HG02678 (cell line): ENCODE data around the gene CRMP1.
"Not testable (repeated sequence)": the region's sequence is repeated elsewhere in the genome, so short reads cannot be mapped to it uniquely, and the experiment has no call there.

ENCODE experiments used
- ATAC-seq: cut with Tn5 transposase; IDR thresholded peaks from one replicate; pipeline ENCODE4 v1.9.1; 2021; ENCODE audit warnings: mild to moderate bottlenecking, moderate library complexity; ENCODE audit not compliant: unreplicated experiment

CRMP1 gene

DNA sequence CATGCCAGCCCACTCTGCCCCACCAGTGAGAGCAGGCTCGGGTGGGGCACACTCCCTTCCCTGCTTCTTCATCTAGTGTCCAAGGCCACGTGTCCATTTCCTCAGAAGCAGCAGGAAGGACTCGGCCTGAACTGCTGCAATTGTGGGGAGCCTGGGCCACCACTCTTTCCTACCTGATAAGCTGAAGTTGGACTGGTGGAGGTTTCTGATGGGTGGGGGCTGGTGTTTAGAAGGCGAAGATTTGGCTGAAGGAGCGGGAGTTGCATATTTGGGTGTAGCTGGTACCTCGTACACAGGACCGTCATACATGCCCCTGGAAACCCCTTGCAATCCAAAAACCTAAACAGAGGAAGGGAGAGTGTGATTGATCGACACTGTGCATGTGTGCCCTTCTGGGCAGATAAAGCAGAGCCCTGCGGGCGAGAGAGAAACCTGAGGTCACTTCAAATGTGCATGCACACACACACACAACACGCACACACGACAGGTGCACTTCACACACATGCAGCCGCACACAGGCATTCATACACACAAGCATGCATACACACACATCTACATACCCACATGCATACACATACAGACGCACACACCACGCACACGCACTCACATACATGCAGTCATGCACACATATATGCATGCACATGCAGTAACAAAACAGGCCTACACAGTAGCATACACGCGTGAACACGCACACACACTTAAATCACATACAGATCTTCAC, 67.4 kb downstream of the CRMP1 start:
- ATAC-seq = no peak

DNA sequence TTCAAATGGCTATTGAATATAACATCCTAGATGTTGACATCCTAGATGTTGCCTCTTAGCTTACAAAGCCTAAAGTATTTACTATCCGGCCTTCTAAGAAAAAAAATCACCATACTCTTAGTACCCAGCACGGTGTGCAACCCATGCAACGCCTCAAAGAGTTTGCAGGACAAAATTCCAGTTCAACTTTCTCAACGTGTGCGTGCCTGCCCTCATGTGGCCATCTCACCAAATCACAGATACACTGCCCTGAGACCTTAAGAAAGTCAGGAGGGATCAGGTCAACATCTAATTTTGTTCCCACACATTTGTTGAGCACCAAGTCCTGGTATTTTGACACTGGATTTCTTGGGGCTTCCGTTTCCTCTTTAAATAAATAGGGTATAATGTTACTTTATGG, 68.3 kb downstream of the CRMP1 start:
- no peak for ATAC-seq

DNA sequence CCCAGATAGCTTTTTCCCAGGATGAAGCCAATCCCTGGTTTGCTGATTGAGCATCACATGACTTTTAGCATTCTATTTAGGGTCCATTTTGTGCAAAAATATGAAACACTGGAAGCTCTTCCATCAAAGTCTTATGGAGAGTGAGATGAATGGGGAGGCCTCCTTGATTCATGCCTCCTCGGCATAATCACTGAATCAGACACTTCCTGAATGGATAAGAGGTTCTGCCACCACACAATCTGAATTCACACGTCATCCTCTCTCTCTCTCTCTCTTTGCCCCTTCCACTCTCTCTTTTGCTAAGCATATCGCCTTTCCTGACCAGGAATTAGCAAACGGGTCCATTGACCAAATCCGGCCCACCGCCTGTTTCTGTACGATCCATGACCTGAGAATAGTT, 68.7 kb downstream of the CRMP1 start:
- ATAC-seq = no peak

DNA sequence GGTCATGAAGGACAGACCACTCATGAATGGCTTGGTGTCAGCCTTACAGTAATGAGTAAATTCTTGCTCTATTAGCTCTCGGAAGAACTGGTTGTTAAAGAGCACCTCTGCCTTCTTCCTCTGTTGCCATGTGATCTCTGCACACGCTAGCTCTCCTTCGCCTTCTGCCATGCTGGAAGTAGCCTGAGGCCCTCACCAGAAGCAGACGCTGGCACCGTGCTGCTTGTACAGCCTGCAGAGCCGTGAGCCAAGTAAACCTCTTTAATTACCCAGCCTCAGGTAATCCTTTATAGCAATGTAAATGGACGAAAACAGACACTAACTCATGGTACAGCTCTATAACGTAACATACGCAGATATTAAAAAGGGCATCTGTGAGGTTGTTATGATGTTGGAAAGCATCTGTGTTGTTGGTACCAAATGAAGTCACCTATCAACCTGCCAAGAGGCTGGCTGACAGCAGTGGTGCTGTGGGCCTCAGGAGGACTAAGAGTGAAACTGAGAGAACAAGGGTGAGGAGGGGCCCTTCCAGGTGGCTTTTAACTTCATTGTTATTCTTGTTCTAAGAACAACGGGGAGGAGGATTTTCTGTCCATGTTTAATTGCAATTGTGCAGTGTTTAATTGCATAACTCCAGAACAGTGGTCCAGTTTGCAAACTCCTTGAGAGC, 69.2 kb downstream of the CRMP1 start:
- no peak for ATAC-seq

DNA sequence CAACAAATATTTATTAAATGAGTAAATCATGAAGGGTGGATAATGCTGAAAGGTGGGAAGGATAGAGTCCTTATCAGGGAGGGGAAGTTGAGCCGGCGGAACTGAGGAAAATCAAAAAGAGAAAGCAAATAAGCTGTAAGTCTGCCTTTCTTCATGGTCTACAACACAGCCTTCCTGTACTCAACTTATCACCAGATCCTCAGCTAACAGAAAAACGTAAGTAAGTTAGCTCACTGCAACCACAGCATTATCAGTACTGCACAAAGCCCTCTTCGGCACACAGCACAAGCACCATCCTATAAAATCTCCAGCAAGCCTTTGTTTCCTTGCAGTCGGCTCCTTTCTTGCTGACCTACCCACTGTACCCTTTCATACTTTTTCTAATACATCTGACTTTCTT, 70.3 kb downstream of the CRMP1 start:
- no peak for ATAC-seq

DNA sequence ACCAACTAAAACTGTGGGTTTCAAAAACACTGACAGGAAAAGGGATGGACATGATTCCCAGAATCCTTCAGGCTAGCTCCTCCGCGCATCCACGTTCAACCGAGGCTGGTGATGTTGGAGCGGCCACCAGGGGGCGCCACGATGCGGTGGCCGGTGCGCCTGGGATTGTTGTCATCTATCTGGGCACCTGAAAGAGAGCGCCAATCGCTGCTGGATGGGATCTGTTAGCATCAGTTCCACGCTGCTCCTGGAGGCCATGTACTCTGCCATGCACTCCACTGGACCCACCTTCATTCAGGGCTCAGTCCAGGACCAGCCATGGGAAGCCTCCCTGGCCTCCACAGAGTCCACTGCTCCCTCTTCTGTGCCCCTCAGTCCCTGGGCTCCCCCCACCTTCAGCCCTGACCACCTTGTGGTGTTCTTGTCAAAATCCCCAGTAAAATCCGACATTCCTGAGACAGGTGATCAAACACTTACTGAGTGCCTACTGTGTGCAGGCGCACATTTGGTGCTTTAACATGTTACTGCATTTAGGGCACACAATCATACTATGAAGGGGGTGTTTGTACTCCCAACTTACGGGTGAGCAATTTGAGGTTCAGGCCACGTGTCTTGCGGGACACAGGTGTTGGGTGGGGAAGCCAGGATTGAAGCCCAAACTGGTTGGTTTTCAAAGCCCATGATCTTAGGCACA, 71.1 kb downstream of the CRMP1 start:
- no peak for ATAC-seq

DNA sequence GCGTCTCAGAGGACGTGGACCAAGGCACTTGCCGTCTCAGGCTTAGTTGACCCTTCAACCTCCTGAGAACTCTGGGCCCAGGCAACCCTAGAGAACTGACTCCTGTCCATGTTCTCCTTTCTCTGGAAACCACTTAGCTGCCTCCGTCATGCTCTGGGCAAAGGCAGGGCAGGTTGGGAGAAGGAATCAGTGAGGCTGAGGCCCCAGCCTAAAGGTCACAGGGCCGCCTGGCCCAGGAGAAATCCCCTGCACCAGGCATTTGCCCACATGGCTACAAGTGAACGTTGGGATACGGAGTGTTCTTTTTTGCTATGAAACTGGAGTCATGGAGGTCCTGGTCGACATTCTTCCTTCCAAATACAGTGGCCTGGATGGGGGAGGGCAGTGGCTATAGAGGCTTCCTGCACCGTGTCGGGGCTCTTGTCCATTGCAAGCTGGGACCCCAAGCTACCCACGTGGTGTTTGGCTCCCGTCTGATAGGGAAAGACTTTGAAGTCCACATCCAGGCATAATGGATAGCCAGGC, 76.0 kb downstream of the CRMP1 start:
- no peak for ATAC-seq

DNA sequence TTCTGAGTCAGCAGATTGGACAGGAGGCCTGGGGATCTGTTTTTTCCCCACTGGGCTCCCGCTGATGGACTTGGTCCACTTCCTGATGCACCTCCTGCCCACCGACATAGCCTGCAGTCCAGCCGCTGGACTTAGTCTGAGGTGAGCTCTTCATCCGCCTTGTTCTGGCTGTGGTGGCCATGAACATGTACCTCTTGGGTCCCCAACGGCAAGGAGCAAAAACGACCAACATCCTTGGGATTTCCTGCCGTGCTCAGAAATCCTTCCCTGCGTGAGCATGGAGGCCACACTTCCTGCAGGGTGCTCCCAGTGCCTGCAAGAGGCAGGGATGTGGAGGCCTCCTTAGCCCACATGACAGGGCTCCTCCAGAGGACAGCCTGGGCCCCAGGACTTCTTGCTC, 76.8 kb downstream of the CRMP1 start:
- ATAC-seq = no peak

DNA sequence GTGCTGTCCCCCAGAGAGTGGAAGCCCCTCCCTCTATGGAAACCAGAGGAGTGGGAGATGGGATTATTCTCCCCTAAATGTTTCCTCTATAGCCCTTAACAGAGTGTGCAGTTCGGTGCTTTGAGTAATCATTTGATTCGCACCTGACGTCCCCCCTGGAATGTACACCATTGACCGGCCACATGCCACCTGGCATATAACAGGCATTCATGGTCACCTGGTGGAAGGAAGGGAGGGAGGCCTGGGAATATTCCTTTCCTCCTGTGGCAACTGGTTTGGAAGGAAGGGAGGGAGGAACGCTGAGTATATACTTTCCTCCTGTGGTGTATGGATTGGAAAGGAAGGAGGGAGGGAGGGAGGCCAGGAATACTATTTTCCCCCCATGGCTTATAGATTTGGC, 77.2 kb downstream of the CRMP1 start:
- no peak for ATAC-seq

DNA sequence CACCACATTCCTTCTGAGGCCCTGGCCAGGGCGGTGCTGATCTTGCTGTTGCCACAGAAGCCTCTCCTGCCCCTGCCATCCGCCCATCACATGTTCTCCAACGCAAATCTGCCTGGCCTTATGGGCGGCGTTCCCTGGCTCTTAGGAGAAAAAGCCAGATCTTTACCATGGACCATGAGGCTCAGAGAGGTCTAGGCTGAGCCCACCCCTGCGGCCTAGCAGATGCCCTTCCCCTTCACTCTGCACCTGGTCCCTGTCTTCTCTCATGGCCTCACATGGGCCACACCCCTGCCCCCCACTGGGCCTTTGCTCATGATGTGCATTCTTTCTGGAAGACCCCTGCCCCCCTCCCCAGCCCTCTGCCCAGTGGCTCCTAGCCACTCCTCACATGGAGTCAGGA, 78.5 kb downstream of the CRMP1 start:
- ATAC-seq = no peak

DNA sequence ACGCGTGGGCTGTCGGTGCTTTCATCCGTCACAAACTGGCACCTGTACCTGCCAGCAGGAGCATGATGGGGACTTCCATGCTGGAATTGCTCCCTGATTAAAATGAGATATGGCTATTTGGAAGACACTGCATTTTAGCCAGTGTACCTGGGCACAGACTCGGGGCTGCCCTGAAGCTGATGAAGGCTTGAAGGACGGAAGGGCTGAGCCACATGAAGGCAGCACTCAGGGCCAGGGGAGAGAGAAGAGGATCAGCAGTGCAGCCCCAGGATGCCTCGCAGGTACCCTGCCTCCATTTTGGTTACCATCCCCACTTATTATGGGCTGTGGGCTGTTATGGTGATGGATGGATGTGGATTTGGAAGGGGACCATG, 79.0 kb downstream of the CRMP1 start:
- no peak for ATAC-seq

DNA sequence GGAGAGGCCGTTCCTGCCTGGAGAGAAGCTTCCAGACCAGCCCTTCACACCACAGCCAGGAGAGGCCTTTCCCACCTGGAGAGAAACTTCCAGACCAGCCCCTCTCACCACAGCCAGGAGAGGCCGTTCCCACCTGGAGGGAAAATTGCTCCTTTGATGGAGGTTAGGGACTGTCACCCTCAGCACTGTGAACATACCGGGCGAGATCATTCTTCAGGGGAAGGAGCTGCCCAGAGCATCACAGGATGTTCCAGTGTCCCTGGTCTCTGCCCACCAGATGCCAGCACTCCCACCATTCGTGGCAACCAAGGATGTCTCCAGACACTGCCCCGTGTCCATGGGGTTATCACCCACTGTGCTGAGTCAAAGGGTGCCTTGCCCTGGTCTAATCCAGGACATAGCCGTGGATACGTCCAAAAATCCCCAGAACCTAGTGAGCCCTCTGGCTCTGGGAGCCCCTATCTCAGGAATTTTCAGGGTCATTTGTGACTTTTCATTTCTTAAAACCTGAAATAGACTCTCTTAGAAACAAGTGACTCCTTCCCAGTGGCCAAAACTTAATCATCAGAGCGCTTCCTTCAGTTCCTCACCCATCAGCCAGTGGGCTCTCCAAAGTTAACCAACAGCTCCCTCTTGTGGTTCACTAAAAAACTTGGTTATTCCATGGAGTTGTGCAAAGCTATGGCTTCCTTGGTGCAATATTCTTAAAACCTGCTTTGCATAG, 80.2 kb downstream of the CRMP1 start:
- ATAC-seq = no peak

DNA sequence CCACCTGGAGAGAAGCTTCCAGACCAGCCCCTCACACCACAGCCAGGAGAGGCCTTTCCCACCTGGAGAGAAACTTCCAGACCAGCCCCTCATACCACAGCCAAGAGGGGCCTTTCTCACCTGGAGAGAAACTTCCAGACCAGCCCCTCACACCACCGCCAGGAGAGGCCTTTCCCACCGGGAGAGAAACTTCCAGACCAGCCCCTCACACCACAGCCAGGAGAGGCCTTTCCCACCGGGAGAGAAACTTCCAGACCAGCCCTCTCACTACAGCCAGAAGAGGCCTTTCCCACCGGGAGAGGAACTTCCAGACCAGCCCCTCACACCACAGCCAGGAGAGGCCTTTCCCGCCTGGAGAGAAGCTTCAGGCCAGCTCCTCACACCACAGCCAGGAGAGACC, 80.8 kb downstream of the CRMP1 start:
- ATAC-seq = not testable (repeated sequence)

DNA sequence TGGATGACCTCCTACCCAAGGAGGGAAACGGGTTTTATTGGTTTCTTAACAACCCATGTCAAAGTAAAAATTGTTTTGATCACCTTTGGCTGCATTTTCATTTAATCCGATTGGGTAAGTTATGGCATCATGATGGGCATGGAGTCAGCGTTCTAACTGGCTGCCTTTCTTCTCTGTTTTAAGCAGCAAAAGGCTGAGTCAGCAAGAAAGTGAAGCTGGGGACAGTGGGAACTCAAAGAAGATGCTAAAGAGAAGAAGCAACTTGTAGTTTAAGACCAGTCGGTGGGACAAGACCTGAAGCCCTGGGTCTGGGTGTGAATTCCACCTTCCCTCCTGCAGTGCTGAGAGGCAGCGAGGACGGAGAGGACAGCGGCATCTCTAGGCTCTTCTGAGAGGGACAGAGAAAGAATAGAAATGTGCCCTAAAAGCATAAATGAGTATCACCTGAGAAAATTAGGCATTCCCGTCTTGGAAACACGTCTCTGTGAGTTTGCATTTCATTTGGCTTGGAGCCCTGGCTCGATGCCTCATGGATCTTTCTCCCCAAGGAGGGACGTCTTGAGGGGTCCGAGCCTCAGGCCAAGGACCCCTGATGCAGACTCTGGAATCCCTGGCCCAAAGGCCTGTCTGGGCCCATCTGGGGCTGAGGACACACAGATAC, 82.0 kb downstream of the CRMP1 start:
- no peak for ATAC-seq

DNA sequence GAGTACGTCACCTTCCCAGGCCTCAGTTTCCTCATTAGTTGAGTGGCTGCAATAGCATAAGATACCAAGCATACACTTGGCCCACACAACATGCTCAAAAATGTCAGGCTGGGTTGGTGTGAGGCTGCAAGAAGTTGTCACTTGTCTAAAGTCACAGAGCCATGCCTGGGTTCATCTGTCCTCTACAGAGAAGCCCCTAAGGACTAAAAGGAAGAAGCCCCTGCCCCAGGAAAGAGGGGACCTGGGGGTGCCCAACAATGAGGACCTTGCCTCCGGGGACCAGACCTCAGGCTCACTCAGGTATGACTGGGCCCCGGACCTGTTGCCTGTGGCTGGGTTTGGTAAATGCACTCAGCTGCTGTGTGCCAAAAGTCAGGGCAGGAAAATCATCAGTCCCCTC, 82.7 kb downstream of the CRMP1 start:
- no peak for ATAC-seq

DNA sequence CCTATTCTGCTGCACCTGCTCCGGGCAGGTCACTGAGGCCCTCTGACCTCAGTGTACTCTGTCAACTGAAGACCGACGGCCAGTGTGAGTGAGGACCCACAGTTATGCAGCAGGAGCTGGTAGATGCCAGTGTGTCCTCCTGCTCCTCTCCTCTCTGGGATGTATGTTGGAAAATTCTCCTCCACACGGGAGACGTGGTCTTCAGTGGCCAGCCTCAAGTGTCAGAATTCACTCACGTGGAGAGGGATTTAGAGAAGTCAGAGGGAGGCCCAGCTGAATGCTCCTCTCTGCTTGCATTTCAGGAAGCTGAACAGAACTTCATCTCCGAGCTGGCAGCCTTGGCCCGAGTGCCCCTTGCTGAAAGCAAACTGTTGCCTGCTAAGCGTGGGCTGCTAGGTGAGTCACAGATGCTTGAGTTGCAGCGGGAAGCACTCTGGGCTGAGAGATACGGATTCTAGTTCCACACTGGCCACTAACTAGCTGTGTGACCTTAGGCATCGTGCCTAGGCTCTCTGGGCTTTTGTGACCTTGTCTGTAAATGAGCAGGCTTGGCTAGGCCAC, 83.6 kb downstream of the CRMP1 start:
- ATAC-seq = no peak

DNA sequence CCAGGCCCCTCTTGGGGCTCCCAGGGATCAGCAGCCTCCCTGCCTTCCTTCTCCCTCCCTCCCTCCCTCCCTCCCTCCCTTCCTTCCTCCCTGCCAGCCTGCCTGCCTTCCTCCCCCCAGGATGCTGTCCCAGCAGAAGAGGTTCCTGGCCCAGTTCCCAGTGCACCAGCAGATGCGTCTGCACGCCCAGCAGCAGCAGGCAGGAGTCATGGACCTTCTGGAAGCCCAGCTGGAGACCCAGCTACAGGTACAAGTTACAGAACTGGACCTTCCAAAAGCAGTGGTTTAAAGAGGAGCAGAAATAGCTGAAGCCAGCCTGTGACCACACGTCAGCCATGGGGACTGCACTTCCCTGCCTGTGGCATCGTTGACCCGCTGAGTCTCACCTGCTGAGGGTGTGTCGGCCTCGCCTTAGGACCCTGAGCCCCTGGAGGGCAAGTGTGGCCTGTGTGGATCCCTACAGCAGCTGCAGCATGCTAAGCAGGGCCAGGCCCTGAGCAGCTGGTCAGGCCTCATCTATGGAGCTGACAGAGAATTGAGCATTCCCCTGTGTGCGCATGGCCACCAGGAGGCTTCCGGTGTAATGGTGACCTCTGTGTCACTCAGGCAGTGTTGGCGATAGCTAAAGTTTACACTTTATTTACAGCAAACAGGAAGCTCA, 84.7 kb downstream of the CRMP1 start:
- ATAC-seq = no peak

DNA sequence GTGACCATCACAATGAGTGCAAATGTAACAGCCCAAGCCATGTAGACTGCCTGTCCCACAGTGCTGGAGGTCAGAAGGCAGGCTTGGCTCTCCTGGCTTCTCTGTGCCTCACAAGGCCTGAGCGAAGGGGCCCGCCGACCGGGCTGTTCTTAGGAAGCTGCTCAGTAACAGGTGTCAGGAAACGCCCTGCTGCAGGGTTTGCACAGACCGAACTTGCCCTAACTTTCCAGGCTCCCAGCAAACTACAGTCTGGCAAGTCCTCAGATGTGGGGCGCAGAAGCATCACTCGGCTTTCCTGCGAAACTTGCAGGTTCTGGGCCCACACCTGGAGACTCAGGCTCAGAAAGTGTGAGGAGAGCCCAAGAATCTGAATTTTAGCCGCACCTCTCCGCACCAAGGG, 87.6 kb downstream of the CRMP1 start:
- no peak for ATAC-seq

DNA sequence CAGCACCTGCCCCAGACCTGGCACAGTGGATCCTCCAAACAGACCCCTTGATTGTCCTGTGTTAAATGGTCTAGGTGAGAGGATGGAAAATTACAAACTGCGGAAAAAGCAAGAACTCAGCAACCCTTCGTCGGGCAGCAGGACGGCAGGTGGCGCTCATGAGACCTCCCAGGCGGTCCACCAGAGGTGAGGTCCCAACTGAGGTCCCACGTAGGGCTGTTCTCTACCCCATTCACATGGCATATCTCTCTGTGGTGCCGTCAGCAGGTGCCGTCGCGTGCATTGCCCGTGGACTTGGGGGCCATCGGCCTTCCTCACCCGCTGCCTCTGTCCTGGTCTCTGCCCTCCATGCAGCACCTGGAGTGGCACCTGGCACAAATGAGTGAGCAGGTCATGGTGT, 88.2 kb downstream of the CRMP1 start:
- ATAC-seq = no peak

DNA sequence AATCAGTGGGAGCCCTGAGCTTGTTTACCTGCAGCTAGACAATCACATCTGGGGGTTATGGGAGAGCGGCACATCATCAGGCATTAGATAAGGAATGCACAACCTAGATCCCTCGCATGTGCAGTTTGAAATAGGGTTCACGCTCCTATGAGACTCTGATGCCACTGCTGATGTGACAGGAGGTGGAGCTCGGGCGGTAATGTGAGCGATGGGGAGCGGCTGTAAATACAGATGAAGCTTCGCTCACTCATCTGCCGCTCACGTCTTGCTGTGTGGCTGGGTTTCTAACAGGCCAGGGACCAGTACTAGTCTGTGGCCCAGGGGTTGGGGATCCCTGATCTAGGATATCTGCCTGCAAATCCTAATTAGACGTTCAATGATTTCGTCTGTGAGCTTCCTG, 90.3 kb downstream of the CRMP1 start:
- ATAC-seq = no peak
